HG03442 (cell line): ENCODE data around the gene SYNJ2.

ENCODE experiments used
- ATAC-seq: cut with Tn5 transposase; IDR thresholded peaks from one replicate; pipeline ENCODE4 v1.9.1; 2021; ENCODE audit warnings: mild to moderate bottlenecking, moderate library complexity; ENCODE audit not compliant: unreplicated experiment

Gene SYNJ2

GRCh38 chr6:157980288-157981131 is 1.2 kb upstream of the SYNJ2 start:
- ATAC-seq, result peak; percentile 25

- ATAC-seq, result no peak
These were observed 600 bp upstream of the SYNJ2 start for GRCh38 chr6:157981132-157981394.

GRCh38 chr6:157982102-157982562 is 469 bp downstream of the SYNJ2 start:
- peak; percentile 28 for ATAC-seq

GRCh38 chr6:157982563-157983405 is 1.1 kb downstream of the SYNJ2 start:
- no peak for ATAC-seq

- ATAC-seq, result no peak
These were observed 1.9 kb downstream of the SYNJ2 start for GRCh38 chr6:157983406-157984119.

GRCh38 chr6:157984128-157984527 is 2.5 kb downstream of the SYNJ2 start:
- ATAC-seq, result no peak

GRCh38 chr6:157984686-157985225 is 3.1 kb downstream of the SYNJ2 start:
- ATAC-seq, result no peak

- no peak for ATAC-seq
These were observed 3.9 kb downstream of the SYNJ2 start for GRCh38 chr6:157985378-157986155.

GRCh38 chr6:157987788-157988699 is 6.4 kb downstream of the SYNJ2 start:
- ATAC-seq, result no peak

GRCh38 chr6:157988700-157989063 is 7.0 kb downstream of the SYNJ2 start:
- ATAC-seq, result no peak

GRCh38 chr6:157989541-157990289 is 8.1 kb downstream of the SYNJ2 start:
- no peak for ATAC-seq

GRCh38 chr6:157990321-157991066 is 8.8 kb downstream of the SYNJ2 start:
- ATAC-seq, result peak; percentile 68

- no peak for ATAC-seq
These were observed 9.4 kb downstream of the SYNJ2 start for GRCh38 chr6:157991067-157991432.

- no peak for ATAC-seq
These were observed 11.4 kb downstream of the SYNJ2 start for GRCh38 chr6:157993076-157993475.

GRCh38 chr6:157994125-157994795 is 12.6 kb downstream of the SYNJ2 start:
- no peak for ATAC-seq

- no peak for ATAC-seq
These were observed 13.8 kb downstream of the SYNJ2 start for GRCh38 chr6:157995458-157995857.

- ATAC-seq, result no peak
These were observed 14.6 kb downstream of the SYNJ2 start for GRCh38 chr6:157996201-157996712.
